CD4-positive, alpha-beta T cell treated with Interleukin-17A for 1 hour (primary cell): Measurements from ENCODE around the gene ANKFN1.
"Not testable (repeated sequence)": the region's sequence is repeated elsewhere in the genome, so short reads cannot be mapped to it uniquely, and the experiment has no call there.

ENCODE experiments used
- DNase-seq: peaks from one replicate; pipeline ENCODE4 v3.0.0-alpha.2; 2020

Gene ANKFN1

DNA sequence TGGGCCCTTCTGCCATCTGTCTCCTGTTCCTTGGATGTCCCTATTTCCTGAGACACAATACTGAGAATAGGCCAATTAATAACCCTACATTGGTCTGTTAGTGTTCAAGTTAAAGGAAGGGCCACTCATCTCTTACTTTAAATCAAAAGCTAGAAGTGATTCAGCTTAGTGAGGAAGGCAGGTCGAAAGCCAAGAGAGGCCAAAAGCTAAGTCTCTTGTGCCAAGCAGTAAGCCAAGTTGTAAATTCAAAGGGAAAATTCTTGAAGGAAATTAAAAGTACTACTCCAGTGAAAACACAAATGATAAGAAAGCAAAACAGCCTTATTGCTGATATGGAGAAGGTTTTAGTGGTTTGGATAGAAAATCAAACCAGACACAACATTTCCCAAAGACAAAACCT is 28.8 kb downstream of the ANKFN1 start:
- no peak for DNase-seq

DNA sequence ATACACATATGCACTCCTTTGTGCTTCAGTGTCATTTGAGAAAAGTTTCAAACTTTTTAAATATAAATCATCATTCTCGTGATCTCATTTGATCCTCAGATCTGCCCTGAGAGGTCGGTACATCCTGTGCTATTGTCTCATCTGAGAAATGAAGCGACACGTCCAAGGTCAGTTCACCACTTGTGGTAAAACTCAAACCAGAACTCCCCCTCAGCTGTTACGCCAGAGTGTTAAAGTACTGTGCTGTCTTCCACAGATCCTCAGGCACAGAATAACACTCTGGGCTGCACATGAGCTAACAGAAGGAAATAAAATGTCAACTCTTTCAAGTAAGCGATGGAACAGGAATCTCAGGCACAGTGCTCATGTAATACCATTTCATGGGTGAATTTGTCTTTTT is 31.4 kb downstream of the ANKFN1 start:
- DNase-seq, result no peak

DNA sequence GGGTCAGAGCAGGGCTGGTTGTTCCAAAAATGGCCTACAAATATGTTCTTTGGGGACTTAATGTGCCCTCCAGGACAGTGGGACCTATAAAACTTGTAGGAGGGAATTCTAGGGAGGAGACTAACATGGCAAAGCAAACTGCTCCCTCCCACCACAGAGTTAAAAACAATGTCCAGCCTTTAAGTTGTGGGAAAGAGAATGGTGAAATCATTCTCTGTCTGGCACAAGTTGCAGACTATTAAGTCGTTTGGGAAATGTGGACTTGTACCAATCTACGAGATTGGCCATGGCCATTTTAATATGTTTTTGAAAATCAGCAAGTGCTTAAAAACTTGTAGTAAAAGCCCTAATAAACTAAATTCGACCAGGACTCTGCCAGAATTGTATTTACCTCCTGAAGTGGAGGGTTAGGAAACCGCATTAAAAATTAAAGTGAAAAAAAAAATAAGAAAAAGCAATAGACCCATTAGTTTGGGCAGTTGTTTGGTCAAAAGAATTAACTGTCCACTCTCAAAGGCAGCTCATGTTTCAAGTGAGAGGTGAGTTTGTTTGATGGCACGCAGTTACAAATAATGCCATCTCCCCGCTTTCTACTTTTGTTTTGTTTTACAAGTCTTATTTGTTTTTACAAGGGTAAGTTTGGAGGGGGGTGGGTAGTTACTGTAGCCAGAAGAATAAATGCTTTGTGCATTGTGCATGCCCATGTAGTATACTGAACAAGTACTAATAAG is 32.4 kb downstream of the ANKFN1 start:
- no peak for DNase-seq

DNA sequence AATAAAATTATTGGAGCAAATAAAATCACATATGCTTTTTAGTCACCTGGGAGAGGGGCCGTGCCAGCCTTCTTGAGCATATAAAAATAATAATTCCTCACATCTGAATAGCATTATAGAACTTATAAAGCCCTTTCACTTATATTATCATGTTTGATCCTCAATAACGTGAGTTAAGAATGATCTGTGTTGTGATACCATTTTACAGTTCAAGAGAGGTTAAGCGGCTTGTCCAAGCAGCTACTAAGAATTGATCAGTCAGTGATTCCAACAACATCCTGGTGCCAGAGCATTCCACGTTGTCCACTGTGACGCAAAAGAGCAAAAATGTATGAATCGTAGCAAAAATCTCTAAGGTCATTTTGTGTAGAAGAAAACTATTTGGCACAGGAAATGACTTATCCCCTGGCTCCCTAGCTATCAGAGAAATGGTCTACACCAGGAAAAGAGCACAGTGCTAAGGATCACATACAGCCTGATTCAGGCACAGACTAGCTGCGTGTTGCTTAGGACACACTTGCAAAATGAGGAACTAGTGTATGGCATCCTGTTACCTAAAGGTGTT is 33.0 kb downstream of the ANKFN1 start:
- no peak for DNase-seq

DNA sequence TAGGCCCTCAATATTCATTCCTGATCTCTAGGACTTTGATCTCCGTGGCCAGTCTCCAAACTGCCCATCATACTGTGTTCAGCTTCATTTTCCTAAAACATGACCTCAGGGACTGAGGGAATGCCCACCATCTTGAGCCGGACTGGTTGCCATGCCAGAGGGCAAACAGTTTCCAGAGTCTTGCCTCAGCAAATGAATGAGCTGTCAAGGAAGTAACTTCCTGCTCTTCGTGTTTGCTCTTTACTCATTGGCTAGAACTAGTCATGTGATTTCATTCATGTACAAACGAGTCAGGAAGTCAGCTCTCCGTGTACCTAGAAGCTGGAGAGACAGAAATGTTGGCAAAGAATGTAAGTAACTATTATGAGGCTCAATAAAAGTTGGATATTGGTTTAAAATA is 50.2 kb downstream of the ANKFN1 start:
- DNase-seq, result no peak

DNA sequence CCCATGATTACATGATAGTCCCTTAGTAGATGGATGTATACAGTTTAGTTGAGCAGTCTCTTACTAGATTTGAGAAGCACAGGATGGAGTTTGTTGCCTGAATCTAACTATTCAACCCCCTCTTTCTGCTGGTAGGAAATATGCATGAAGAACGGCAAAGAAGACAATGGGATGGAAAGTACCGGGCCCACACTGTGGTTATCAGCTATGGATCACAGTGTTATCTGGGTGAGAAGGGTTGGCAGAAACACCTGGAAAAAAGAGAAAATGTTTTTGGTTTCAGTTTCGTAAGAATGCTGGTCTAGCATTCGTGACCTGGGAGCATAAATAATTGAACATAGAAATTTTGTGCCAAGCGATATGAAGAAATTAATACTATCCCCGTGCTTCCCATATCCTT is 53.1 kb downstream of the ANKFN1 start:
- no peak for DNase-seq

DNA sequence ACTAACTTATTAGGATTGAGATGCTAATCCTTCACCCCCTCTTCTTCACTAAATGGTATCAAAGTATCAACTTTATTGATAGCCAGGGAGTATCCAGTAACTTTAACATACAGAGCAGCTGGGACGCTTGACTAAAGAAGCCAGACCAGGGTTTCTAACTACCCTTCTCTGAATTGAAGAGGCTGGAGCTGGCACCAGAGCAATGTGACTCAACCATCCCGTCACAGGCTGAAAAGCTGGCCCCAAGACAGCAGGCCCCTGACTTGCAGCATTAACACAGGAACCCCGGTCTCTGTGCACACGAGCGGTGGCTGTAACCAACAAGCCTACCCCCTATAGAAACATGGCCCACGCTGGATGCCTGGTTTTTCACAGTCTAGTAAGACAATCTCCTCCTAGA is 59.8 kb downstream of the ANKFN1 start:
- no peak for DNase-seq

DNA sequence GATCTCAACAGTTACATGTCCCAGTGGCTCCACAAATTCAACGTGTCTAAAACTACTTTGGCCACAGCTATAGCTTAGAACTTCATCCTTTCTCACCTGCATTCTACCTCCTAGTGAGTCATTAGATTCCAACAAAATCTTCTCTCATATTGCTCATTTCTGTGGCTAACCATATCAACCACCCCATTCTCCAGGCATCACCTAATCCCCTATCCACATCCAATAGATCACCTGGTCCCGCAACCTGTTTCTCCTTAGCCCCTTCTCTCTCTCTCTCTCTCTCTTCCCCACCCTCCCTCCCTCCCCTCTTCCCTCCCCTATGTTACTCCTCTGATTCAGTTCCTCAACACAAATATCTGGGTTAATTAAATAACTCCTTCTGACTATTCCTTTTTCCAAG is 64.6 kb downstream of the ANKFN1 start:
- DNase-seq, result no peak

DNA sequence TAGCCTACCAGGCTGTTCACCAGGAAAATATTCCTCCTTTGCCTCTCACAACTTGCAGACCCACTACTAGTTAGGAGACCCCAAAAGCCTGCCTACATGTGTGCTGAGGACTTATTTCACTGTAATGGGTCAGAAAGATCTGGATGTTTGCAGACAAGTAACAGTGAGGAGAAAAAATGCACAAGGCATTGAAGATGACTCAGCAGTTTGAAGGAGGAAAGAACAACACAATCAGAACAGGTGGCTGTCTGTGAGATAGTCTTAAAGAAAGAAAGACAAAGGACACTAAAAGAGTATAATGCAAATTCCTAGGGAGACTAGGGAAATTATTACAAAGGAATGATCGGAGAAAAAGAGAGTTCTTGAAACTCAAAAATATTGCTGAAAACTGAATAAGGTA is 69.0 kb downstream of the ANKFN1 start:
- no peak for DNase-seq

DNA sequence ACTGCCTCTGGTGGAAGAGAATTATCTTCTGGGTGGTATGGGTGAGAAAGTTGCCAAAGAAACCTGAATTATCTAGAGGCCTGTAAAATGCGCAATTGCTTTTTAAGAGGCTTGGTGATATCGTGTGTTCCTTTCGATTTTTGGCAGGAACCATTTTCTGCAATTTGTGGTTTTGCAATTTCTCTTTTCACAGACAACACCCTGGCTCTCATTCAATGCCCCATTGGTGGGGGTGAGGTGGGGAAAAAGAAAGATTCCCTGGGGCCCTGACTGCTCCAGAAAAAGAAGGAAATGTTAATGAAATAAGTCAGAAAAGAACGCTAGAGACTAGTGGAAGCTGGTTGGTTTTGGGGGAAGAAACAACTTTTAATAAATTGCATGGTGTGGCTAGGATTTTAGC is 77.4 kb downstream of the ANKFN1 start:
- DNase-seq, result no peak

DNA sequence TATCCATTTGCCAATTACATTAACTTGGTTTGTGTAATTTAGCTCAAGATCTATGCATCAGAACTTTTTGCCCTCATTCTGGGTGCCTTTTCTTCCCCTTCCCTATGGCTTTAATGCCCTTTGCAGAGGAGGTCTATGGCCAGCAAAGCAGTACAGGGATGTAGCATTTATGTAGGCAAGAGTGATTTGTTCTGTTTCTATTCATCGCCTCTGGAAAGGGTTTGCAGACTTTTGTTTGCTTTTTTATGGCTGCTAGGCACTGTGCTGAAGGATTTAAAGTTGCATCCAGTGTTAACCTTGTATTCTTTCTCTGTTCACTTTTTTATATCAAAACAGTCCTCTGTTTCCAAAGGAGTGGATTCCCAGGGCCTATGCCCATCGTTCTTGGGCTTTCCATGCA is 78.0 kb downstream of the ANKFN1 start:
- DNase-seq, result no peak

DNA sequence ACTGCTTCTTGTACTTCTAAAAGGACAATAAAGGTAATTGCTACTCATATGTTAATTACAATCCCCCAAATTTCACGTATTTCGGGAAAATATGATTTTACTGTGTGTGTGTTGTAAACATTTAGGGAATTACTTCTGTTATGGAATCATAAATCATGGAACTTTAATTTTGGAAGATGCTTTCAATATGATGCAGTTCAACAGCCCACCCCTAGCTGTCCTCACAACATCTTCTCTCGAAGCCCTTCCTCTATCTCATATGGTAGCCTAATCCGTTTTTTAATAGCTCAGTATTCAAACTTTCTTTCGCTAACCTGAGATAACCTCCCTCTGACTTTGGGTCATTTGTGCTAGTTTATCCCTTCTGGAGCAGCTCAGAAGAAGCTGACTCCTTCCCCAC is 78.4 kb downstream of the ANKFN1 start:
- no peak for DNase-seq

DNA sequence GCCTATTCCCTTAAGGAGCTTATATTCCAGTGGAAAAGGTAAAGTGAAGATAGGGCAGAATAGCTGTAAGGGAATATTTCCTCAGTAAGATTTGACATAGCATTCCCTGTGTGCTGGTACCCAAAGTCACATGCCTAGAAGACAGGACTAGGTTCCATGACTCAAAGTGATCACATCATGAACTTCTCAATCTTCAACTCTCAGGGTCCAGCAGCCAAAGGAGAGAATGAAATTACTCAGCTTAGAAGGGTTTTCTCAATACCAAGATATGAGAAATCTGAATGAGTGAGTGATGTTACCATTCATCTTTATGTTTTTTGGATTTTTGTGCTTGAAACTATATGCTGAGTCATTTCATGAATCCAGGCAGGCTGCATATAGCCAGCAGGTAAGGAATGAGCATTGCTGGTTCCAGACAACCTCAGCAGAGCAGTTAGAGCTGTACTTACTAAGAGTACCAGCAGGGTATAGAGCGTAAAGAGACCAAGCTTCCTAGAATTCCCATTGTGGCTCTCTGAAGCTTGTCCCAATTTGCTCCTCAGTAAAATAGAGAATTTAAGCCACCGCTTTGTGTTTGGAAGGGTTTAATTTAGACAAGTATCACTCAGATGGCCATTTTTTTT is 91.1 kb downstream of the ANKFN1 start:
- DNase-seq, result no peak

DNA sequence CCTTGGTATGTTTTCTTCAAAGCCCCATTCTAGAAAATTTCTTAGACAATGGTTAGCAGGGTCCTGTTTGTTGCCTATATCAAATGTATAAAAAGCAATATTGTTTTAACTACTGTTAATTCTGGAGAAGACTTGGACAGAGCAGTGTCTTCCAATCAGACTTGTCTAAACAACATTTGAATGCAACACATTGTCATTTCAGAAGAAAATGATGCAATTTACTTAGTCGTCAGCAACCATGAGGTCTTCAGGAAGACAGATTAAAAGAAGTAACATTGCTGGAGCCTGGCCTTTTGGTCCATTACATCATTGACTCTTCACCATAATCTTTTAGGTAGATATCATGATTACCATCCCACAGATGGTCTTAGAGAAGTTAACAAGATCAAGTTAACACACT is 94.5 kb downstream of the ANKFN1 start:
- DNase-seq, result no peak

DNA sequence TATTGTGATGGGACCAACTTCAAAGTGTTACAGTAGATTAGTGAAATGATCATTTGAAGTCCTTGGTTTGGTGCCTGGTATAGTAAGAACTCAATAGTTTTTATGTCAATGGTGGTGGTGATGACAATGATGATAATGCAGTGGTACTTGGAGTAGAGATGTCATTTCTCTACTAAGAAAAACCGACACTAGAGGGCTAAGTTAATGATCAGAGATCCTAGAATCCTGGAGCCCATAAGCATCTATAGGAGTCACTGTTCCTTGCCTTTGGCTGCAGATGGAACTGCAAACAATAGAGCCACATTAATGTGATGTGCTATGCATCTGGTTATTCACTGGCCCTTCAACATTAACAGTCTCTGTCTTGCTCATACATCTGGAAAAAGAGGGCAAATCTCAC is 103.8 kb downstream of the ANKFN1 start:
- DNase-seq, result no peak

DNA sequence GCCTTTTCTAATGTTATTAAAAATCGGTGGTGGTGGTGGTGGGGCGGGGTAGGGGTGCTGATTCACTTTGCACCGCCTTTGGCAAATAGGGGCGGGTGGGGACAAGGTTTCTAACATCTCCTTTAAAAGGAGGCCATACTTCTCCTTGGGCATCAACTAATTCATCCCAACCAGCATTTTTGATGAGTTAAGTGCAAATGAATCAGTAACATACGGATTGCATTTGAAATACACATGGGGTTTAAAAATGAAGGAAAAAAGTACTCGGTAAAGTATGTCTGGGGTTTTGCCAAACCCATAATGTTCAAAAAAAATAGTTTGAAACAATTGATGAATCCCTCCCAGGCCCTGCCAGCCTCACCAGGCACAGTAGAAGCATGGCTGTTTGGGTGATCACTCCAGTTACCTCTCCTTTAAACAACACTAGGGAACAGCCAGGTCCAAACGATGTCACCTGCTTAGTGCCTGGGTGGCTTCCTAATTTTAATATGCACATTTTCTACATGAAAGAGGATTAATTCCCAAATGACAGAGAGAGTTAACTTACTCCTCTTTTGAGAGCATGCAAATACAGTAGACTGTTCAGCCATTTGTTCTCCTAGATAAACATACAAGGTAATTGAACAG is 107.2 kb downstream of the ANKFN1 start:
- no peak for DNase-seq

DNA sequence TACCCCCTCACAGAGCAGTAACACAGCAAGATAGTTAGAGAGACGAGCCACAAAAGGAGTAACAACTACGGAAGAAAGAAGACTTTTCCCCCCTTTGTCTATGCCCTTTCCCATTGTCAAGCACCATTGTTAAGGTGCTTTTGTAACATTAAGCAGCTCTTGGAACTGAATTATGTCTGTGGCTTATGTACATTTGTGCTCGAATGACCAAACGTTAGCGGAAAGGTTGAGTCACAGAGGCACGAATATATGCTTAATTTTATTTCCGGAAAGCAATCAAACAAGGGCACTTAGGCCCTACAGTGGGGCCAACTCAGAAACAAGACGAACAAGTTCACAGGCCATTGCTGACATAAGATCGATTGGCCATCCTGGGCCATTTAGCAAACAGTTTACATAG is 109.5 kb downstream of the ANKFN1 start:
- DNase-seq, result no peak

DNA sequence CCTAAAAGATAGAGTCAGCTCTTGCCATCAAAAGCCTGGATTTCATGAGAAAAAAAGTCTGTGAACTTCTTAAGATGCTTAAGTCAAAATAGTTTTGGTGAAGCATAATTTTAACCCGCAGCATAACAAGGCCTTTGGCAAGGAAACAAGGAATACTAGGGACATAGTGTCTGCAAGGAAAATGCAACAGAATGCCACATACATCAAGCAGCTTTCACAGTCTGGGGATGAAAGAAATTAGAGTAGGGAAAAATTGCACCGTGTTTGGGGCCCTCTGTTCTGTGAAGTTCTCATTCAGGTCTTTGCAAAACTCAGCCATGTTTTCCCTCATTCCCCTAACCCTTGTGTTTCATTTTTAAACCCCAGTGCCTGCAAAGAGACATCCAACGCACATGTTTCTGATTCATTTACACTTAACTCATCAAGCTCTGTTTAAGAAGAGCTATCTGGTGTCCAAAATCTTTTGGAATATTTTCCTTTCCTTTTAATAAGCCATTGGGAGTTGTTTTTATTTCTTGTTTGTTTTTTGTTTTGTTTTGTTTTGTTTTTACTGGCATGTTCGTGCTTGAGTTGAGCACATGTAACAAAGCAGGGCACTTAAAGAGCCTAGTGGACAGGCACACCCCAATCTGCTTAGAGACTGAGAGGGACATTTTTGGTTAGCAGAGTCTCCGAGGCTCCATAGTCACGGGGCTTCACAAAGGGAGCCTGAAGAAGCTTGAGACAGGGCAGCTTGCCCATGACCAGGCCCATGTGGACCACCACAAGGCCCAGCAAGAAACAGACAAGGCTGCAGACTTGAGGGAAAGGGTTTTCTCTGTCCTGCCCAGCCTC is 116.5 kb downstream of the ANKFN1 start:
- no peak for DNase-seq

DNA sequence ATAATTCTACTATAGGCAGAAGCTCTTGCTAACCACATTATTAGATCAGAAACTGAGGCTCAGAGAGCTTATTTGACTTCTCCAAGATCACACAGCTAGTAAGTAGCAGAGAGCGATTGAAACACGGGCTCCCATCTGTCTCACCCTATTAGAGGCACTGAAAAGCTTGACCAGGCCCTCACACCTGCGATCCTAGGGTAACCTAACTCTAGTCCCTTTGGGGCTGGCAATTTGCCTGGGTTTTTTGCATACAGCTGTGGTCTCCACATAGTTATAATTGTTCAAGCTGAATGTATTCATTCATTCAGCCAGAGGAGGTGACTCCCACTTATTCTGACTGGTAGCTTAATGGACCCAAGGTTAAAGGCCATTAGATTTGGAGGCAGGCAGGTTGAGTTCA is 121.2 kb downstream of the ANKFN1 start:
- DNase-seq, result no peak

DNA sequence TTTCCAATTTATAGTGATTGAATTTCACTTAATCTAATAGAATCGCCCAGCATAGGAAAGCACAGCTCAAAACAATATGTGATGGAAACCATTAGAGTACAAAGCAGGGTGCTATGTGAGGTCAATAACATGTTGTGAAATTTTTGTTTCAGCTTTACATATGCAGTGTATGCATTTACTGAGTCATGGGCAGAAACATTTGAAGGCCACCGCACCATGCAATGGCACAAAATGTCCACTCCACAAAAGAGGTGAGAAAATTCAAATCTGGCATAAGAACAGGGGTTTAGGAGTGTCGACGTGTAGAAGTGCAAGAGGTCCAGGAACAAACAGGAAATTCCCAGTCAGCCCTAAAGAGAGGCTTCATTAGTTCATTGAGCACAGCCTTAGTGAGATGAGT is 131.2 kb downstream of the ANKFN1 start:
- no peak for DNase-seq

DNA sequence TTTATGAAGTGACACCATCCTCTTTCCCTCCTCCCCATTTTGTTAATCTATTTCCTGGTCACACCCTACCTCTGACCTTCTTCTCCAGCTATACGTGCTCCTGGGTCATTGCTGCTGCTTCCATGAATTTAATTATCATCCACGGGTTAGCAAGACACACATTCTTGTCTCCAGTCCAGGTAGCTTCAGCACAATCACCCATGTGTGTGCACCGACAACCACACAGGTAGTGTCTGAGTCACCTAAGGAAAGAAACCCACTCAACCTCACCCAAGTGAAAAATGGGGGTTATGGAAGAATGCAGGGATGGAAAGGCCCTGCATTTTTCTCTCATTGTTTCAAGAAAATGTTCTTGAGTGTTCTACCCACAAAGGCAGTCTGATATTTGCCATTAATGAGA is 135.5 kb downstream of the ANKFN1 start:
- DNase-seq, result not testable (repeated sequence)

DNA sequence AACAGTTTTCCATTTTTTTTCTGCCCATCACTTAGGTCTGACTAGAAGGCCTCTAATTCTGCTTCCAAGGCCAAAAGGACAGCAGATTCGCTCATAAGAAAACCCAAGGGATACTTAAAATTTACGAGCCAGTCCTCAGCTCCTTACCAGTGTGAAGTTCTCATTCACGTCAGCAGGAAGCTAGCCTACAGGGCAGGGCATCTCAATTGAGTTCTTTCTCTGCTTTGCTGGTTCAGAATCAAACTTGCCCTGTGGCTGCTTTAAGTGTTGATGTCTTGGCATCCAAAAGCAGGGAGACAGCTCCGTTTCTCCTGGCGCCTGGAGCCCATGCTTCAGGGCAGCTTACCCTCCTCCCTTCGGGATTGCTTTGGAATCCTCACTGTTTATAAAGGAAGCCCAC is 136.0 kb downstream of the ANKFN1 start:
- DNase-seq, result no peak

DNA sequence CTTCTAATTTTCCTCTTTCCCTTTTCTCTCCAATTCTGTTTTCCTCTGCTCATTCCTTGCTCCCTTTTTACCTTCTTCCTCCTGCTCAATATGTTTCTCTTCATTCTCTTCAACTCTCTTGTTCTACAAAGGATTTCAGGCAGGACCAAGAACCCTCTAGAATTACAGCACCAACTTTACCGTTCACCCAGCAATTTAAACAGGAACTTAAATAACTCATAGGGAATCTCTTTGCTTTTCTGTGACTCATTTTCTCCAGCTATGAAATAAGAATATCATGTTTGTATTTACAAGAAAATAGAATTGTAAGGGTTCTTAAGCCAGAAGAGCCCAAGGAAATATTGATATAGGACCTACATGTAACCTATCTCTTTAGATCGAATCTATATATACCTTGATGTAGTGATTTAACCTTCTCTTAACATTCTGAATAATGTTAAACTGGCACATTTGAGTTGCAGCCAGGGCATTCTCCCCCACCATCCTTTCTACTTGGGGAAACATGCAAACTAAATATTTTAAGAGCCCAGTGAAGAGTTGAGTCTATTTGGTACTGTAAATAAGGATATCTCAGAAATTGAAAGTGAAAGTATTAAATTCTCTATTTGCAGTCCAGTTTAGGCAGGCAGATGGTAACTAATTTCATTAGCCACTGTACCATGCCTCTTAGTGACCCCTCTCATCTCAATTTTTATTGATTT is 137.0 kb downstream of the ANKFN1 start:
- no peak for DNase-seq
